KBM-7 (cell line): ENCODE results near the gene PHF23.

Experiments
- DNase-seq: peaks from one replicate; pipeline ENCODE4 v3.0.0-alpha.2; 2015
- in situ Hi-C: fragments of 300-500 bp; cut with MboI; formaldehyde crosslinking; loops from 2 replicates; pipeline ENCODE4 v1.14.3; 2020; ENCODE audit warnings: low sequenced_read_pairs, low pct_unique_long_range_greater_than_20kb, mixed read lengths

PHF23 gene

DNA sequence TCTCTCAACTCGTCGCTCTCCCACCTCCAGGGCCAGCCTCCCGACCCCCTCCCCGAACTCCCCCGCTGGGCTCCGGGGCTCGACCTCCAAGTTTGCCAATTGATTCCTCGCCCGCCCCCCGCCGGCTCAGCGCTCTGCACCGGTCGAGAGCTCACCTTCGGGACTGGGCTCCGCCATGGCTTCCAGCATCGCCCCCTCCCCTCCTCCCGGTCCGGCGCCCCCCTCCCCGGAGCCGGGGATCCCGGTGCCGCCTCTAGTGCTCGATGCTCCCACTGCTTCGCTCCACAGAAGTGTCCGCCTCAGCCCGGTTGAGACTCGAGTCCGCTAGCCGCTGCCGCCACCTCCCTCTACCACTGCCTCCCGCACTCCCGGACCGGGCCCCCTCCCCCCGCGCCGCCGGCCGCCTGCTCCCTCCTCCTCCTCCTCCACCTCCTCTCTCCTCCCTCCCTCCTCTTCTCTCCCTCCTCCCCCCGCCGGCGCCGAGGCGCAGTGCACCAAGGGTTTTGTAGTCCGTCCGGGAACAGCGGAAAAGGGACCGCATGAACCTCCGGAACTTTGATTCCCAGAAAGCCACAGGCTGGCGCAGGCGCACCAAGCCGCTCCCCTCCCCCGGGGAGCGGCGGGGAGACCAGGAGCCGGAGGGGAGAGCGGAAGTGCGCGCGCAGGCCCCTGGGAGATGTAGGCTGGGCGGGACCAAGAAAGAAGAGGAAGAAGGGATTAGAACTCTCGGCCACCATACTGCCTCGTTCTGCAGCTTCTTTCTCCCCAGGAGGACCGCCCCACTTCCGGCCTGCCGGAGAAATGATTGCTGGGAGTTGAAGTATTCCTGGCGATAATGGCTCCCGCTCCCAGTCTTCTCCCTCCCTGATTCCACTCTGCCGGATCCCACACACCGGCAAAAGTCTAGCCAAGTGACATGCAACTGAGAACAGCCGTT is at the start of gene PHF23:
Gene PHF23, minus strand, starts transcription at position 367 of the 937 bp plus-strand sequence. Its CDS starts 178 bp downstream, at position 189.
- in situ Hi-C loops, result no loop called here
- DNase-seq, result peak; percentile 100

DNA sequence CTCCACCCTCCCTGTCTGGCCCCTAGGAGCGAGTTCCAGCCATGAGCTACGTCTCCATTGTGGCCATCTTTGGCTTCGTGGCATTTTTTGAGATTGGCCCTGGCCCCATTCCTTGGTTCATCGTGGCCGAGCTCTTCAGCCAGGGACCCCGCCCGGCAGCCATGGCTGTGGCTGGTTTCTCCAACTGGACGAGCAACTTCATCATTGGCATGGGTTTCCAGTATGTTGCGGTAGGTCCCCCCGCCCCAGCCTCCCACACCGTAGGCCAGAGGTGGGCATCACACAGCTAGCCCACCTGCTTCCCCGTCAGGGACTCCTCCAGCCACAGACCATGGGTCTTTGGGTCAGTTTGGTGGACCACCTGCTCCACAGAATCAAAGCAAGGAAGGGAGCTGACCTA is 46.4 kb upstream of the PHF23 start:
- no peak for DNase-seq
- in situ Hi-C loops, result no loop called here

DNA sequence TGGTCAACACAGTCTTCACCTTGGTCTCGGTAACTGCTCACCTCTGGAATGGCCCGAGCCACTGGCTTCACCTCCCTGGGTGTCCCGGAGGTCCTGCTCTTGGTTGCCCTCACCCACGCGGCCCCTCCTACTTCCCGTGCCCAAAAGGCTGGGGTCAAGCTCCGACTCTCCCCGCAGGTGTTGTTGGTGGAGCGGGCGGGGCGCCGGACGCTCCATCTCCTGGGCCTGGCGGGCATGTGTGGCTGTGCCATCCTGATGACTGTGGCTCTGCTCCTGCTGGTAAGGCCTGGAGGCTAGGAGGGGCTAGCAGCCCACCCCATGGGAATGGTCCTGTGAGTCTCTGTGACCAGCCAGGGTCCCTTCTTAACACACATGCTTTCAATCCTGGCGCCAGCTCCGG is 45.7 kb upstream of the PHF23 start:
- in situ Hi-C loops, result no loop called here
- no peak for DNase-seq

DNA sequence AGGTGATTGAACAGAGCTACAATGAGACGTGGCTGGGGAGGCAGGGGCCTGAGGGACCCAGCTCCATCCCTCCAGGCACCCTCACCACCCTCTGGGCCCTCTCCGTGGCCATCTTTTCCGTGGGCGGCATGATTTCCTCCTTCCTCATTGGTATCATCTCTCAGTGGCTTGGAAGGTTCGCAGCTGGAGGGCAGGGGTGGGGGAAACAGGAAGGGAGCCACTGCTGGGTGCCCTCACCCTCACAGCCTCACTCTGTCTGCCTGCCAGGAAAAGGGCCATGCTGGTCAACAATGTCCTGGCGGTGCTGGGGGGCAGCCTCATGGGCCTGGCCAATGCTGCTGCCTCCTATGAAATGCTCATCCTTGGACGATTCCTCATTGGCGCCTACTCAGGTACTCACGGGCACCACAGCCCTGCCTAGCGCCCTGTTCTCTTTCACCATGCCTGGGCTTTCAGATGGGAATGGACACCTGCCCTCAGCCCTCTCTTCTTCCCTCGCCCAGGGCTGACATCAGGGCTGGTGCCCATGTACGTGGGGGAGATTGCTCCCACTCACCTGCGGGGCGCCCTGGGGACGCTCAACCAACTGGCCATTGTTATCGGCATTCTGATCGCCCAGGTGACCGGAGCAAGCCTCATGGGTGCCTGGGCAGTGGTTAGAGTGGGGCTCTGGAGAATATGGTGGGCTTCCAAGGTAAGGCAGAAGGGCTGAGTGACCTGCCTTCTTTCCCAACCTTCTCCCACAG is 44.4 kb upstream of the PHF23 start:
- in situ Hi-C loops, result no loop called here
- DNase-seq, result no peak

DNA sequence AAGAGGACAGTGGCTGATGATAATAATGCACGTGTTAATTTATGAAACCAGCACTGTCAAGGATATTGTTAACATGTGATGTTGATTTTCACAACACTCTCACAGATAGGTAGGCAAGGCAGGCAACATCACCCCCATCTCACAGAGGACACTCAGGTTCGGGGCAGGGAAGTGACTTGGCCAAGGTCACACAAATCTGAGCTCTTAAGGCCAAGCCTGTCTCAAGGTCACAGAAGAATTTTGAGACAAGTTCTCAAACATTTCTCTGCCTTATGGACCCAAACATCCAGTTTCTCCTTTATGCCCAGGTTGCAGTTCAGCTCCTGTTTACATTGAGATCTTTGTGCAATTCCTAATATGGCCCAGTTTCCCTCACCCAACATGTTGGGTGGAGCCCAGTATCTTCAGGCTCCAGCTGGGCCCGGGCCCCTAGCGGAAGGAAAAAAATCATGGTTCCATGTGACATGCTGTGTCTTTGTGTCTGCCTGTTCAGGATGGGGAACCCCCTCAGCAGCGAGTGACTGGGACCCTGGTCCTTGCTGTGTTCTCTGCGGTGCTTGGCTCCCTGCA is 43.6 kb upstream of the PHF23 start:
- in situ Hi-C loops, result no loop called here
- no peak for DNase-seq

DNA sequence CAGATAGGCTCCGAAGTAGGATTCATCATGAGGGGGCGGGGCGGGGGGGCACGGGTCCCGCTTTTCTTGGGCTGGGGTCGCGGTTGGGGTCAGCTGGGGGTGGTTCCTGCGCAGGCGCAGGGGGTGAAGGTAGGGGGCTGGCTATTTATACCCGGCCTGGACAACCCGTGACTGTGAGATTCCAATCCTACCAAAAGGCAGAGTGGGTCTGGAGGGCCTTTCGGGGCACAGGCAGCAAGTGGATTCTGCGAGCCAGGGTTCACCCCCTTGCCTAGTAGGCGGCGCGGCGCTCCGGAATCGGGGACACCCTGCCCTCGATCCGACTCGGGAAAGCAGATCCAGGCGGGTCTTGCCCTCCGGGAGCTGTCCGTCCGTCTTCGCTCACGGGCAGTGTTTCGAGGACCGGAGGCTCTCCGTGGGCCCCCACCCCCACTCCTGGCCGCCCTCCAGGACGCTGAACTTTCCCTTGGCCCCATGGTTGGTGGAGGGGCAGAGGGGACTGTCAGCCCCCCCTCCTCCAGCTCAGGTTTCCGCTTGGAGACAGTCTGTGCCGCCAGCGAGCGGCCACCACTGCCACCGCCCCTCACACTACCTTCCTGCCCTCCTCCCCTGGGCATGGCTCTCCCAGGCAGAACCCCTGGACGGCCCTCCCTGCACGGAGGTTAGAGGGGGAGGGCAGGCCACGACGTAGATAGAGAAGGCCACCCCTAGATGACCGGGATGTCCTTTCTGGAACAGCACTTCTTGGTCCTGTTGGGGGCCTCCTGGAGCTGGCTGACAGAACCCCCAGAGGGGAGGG is 42.9 kb upstream of the PHF23 start:
- in situ Hi-C loops, result no loop called here

DNA sequence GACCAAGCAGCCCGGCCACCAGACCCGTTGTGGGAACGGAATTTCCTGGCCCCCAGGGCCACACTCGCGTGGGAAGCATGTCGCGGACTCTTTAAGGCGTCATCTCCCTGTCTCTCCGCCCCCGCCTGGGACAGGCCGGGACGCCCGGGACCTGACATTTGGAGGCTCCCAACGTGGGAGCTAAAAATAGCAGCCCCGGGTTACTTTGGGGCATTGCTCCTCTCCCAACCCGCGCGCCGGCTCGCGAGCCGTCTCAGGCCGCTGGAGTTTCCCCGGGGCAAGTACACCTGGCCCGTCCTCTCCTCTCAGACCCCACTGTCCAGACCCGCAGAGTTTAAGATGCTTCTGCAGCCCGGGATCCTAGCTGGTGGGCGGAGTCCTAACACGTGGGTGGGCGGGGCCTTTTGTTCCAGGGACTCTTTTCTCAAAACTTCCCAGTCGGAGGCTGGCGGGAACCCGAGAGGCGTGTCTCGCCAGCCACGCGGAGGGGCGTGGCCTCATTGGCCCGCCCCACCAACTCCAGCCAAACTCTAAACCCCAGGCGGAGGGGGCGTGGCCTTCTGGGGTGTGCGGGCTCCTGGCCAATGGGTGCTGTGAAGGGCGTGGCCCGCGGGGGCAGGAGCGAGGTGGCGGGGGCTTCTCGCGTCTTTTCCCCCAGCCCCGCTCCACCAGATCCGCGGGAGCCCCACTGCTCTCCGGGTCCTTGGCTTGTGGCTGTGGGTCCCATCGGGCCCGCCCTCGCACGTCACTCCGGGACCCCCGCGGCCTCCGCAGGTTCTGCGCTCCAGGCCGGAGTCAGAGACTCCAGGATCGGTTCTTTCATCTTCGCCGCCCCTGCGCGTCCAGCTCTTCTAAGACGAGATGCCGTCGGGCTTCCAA is 42.1 kb upstream of the PHF23 start, which contains the start of gene SLC2A4:
Gene SLC2A4, plus strand, starts transcription at position 645 of the 879 bp plus-strand sequence. Its CDS starts 217 bp downstream, at position 862.
- peak; percentile 100 for DNase-seq
- in situ Hi-C loops, result no loop called here

More for the DNA sequence above, 42.9 kb upstream of the PHF23 start:
- DNase-seq, result no peak

DNA sequence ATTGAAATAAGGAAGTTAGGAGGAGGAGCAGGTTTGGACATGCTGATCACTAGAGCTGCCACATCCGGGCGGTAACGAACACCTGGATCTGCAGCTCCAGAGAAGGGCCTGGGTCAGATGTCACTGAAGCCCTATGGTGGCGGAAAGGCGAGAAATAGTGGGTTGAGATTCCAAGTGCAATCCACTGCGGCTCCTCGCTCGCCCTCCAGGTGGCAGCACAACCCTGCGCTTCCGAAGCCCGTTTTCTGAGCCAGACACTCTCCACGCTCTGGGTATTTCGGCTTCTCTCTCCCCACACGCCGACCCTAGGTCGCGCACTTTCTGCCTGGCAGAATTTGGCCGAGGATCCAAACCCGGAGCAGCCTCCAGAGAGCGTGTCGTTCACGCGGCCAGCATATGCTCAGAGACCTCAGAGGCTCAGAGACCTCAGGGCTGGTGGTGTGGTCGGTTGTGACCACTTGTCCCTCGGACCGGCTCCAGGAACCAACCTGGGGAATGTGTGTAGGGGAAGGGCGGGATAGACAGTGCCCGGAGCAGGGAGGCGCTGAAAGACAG is 41.3 kb upstream of the PHF23 start:
- DNase-seq, result peak; percentile 95
- in situ Hi-C loops, result no loop called here

DNA sequence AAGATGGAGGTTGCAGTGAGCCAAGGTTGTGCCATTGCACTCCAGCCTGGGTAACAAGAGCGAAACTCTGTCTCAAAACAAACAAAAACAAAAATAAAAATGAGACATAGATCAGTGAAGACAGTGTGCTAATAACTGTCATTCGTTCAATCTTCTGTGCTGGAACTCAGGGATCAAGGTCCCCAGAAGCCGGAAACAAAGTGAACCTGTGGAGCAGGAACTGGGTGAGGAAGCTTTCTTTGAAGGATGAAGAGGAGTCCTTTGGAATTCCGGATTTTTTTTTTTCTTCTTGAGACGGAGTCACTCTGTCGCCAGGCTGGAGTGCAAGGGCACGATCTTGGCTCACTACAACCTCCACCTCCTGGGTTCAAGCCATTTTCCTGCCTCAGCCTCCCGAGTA is 40.2 kb upstream of the PHF23 start:
- in situ Hi-C loops, result no loop called here
- no peak for DNase-seq

DNA sequence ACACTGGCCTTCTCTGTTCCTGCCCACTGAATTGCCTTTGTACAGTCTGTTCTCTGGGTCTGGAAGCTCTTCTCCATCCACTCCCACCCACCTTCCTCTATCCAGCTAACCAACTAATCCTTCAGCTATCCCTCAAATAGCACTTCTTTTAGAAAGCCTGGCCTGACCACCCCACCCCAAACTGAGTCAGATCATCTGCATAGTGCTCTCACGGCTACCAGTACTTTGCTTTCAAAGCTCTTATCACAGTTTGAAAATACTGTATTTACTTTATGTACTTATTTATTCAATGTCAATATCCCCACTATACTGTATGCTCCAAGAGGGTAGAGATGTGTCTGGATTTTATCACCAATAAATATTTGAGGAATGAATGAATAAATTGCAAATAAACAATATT is 27.5 kb upstream of the PHF23 start:
- DNase-seq, result no peak
- in situ Hi-C loops, result no loop called here

DNA sequence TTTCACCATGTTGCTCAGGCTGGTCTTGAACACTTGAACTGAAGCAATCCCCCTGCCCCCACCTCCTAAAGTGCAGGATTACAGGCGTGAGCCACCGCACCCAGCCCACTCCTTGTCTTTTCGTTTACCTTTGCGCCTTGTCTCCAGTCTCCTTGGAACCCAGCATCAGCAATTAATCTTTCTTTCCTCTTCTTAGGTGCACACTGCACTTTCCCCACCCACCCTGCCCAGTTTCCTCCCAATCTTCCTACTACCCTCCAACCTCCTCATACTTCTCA is 24.5 kb upstream of the PHF23 start:
- DNase-seq, result no peak
- in situ Hi-C loops, result no loop called here

DNA sequence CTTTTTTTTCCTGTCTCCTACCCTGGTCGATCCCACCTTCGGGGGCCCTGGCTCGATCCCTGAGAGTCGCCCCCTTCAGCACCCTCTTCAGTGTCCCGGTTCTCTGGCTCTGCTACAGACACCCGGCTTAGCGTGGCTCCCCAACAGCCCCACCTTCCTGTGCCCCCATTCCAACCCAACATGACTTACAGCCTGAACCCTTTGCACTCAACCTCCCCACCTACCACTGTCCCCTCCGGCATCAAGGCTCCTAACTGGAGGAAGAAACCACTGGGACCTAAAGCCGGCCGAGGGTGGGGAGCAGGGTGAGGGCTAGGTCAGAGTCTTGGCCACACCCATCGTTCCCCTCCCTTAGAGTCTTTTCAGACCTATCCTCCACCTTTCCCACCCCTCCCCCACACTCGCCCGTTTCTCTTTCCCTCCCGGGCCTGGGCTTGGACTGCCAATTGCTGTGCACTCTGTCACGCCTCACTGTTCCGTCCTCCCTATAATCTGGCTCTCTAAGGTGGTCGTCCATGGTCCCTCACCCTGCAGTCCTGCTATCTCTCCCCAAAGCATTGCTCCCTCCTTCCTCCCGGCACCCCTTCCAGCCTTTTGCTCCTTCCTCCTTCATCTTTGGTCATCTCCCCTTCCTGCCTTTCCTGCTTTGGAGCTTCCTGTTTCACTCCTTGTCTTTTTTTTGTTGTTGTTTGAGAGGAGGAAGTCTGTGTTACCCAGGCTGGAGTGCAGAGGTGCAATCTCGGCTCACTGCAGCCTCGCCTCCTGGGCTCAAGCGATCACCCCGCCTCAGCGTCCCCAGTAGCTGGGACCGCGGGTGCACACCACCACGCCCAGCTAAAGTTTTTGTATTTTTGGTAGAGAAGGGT is 23.9 kb upstream of the PHF23 start:
- peak; percentile 63 for DNase-seq
- in situ Hi-C loops, result no loop called here

DNA sequence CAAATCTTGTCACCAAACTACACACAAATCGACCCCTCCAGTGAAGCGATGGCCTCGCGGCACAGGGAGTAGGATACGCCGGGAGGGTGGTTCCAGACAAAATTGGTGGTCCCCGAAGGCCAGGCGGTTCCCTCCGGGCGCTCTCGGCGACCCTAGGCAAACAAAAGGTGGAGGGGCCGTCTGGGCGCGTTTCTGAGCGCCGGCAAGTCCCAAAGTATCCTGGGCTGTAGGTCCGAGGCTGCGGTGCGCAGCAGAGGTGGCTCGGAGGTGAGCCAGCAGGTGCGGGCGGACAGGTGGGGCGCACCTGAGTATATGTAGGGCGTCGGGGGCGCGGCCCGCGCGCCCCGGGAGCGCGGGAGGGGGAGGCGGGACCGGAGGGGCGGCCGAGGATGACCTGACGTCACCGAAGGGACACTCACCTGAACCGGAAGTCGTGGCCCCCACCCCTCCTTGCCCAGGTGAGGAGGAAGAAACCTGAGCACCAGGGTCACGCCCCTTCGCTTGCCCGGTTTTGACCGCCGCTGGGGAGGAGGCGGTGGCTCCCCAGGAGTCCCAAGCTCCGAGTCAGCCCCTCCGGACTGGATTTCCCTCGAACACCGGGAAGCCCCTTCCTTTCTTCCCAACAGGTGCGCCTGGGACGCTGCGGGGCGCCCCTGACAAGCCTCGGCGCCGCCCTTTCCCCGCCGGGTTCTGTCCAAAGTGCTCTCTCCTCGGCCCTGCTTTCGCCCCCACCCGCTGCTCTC is 23.1 kb upstream of the PHF23 start, which contains the start of gene CLDN7:
Gene CLDN7, minus strand, starts transcription at position 287 of the 743 bp plus-strand sequence. CDS start 435 bp downstream, outside the sequence.
- in situ Hi-C loops, result no loop called here
- no peak for DNase-seq

DNA sequence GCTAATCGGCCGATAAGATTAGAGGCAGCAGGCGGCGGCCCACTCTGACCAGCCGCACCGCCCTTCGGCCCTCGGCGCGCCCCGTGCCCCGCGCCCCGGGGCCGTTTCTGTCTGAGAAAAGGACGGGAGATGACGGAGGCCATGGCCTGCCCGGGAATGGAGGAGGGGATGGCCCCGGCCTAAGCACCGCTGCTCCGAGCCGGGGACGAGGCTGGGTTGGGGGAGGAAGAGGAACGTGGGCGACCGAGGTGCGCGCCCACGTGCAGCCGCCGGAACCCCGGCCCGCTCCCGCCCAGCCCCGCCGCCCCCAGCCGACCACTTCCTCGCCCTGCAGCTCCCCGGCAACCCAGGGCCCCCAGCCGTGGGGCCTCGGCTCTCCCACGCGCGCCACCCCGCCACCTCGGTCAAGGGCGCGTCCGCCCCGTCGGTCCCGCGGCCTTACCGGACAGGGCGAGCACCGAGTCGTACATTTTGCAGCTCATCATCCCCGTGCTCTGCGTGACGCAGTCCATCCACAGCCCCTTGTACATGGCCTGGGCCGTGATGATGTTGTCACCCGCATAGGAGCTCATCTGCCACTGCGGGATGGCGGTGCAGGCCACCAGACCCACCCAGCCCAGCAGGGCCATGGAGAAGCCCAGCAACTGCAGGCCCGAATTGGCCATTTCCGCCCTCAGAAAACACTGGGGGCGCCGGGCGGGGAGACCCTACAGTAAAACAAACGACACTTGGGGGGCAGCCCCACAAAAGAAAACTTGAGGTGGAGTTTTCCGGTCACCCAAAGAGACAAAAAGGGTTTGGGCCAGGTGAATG is 22.3 kb upstream of the PHF23 start:
- in situ Hi-C loops, result no loop called here
- no peak for DNase-seq

DNA sequence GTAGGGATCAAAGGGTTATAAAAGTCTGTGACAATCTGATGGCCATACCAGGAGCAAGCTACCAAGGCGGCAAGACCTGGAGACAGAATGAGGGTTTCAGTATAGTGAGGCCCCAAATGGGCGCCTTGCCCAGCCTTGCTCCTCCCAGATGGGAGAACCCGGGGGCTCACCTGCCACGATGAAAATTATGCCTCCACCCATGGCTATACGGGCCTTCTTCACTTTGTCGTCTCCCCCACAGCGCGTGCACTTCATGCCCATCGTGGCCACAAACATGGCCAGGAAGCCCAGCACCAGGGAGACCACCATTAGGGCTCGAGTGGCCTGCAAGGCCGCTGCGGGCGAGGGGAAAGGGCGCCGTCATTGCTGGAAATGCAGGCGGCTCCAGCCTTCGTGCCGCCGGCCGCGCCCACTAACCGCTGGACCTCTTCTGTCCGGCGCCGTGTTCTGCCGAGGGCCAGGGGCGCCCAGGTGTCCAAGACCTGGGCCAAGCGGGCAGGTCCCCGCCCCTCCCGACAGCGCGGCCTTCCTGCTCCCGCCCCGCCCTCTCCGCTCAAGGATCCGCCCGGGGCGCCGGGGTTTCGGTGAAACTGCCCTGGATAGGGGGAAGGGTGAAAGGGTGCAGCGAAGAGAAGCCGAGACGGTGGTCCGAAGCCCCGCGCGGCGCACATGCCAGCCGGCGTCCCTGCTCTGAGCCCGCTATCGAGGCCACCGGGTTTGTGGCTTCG is 21.6 kb upstream of the PHF23 start:
- no peak for DNase-seq
- in situ Hi-C loops, result no loop called here
